Measurements from ENCODE around the gene PHIP. TPM values are rescaled to one million over a fixed set of nuclear protein-coding genes. Genes with fewer than 3 reads are reported as not detected.

Gene PHIP
- polyA plus RNA-seq, 3 donors: 3.2 to 10.8 (median 5.1) TPM

GRCh38 chr6:79101164-79101563, 23.1 kb upstream of the PHIP start:
- intact Hi-C loops (cut with micrococcal nuclease): no loop called here
- no peak overlapping the region for H3K9ac ChIP-seq (ENCODE audit: insufficient read depth, low read length, poor library complexity, severe bottlenecking)
- no peak for TF ChIP-seq CTCF (IDR thresholded peaks at IDR 0.05)
- Mint-ChIP-seq H3K27ac (no peak overlapping the region), H3K9me3 (peaks cover 0 to 9% (median 2%) of the 10 kb centered on the region in 7 donors), H3K36me3 (no peaks in the 10 kb centered on the region), H3K27me3 (ENCODE audit: low read depth in 3 of 3) (peaks cover 0 to 4% (median 0%) of the 10 kb centered on the region in 3 donors), H3K4me1 (peaks cover under 1% of the 10 kb centered on the region), H3K4me3 (no peak overlapping the region)
- H3K4me3 ChIP-seq (replicated peaks in 1 of 3; ENCODE audit: low read depth in 2 of 3, low read length in 3 of 3): no peak overlapping the region
- no peak for DNase-seq
- no peaks in the 10 kb centered on the region for H4K20me1 ChIP-seq (ENCODE audit: insufficient read depth, low read length)
- H3K79me2 ChIP-seq (ENCODE audit: insufficient read depth, low read length): no peaks in the 10 kb centered on the region
- no peaks in the 10 kb centered on the region for H3K9me3 ChIP-seq (replicated peaks in 1 of 2; ENCODE audit: control insufficient read depth in 1 of 2, insufficient read depth in 1 of 2, low read length in 2 of 2)
- no peak overlapping the region for H3K4me2 ChIP-seq (replicated peaks; ENCODE audit: extremely low read depth, low read length, poor library complexity, severe bottlenecking)
- no peaks in the 10 kb centered on the region for H3K4me1 ChIP-seq (ENCODE audit: control insufficient read depth in 1 of 2, insufficient read depth in 2 of 2, low read length in 2 of 2)
- no peaks in the 10 kb centered on the region for H3K27me3 ChIP-seq (ENCODE audit: control insufficient read depth in 2 of 2, insufficient read depth in 2 of 2, low read length in 2 of 2)
- H3K27ac ChIP-seq (ENCODE audit: low read depth in 1 of 2, low read length in 2 of 2): no peak overlapping the region
- H3K36me3 ChIP-seq (replicated peaks in 1 of 2; ENCODE audit: control insufficient read depth in 1 of 2, insufficient read depth in 2 of 2, low read length in 2 of 2): no peaks in the 10 kb centered on the region
- 79% methylated on average over 2 of the region's 2 CpGs for WGBS (ENCODE audit: insufficient coverage)
- H2AFZ ChIP-seq (ENCODE audit: insufficient read depth, low read depth, low read length, poor library complexity, severe bottlenecking): no peak overlapping the region

- no peak overlapping the region for H3K27ac Mint-ChIP-seq
These were observed 22.2 kb upstream of the PHIP start for GRCh38 chr6:79100304-79100703.

More at GRCh38 chr6:79100304-79100703, 22.2 kb upstream of the PHIP start:
- H3K9me3 Mint-ChIP-seq: peaks cover 0 to 9% (median 2%) of the 10 kb centered on the region in 7 donors
- H3K27ac ChIP-seq (ENCODE audit: low read depth in 1 of 2, low read length in 2 of 2): no peak overlapping the region
- no peak for TF ChIP-seq CTCF (IDR thresholded peaks at IDR 0.05)
- H3K4me3 Mint-ChIP-seq: no peak overlapping the region
- WGBS (ENCODE audit: insufficient coverage): no CpG with 5 or more reads among the region's 2 CpGs
- no peaks in the 10 kb centered on the region for H3K36me3 ChIP-seq (replicated peaks in 1 of 2; ENCODE audit: control insufficient read depth in 1 of 2, insufficient read depth in 2 of 2, low read length in 2 of 2)
- H3K4me2 ChIP-seq (replicated peaks; ENCODE audit: extremely low read depth, low read length, poor library complexity, severe bottlenecking): no peak overlapping the region
- intact Hi-C loops (cut with micrococcal nuclease): no loop called here
- no peaks in the 10 kb centered on the region for H3K79me2 ChIP-seq (ENCODE audit: insufficient read depth, low read length)
- no peaks in the 10 kb centered on the region for H3K4me1 Mint-ChIP-seq
- DNase-seq: no peak
- no peaks in the 10 kb centered on the region for H4K20me1 ChIP-seq (ENCODE audit: insufficient read depth, low read length)
- H3K4me3 ChIP-seq (replicated peaks in 1 of 3; ENCODE audit: low read depth in 2 of 3, low read length in 3 of 3): no peak overlapping the region
- no peaks in the 10 kb centered on the region for H3K9me3 ChIP-seq (replicated peaks in 1 of 2; ENCODE audit: control insufficient read depth in 1 of 2, insufficient read depth in 1 of 2, low read length in 2 of 2)
- no peaks in the 10 kb centered on the region for H3K27me3 ChIP-seq (ENCODE audit: control insufficient read depth in 2 of 2, insufficient read depth in 2 of 2, low read length in 2 of 2)
- peaks cover 0 to 4% (median 0%) of the 10 kb centered on the region in 3 donors for H3K27me3 Mint-ChIP-seq (ENCODE audit: low read depth in 3 of 3)
- no peak overlapping the region for H3K9ac ChIP-seq (ENCODE audit: insufficient read depth, low read length, poor library complexity, severe bottlenecking)
- no peak overlapping the region for H2AFZ ChIP-seq (ENCODE audit: insufficient read depth, low read depth, low read length, poor library complexity, severe bottlenecking)
- H3K4me1 ChIP-seq (ENCODE audit: control insufficient read depth in 1 of 2, insufficient read depth in 2 of 2, low read length in 2 of 2): no peaks in the 10 kb centered on the region
- no peaks in the 10 kb centered on the region for H3K36me3 Mint-ChIP-seq

All from CD14-positive monocyte (primary cell).